Mucosa of gallbladder (tissue), 1 donor: ENCODE measurements around the gene BORCS5. TPM values are rescaled to one million over a fixed set of nuclear protein-coding genes. Genes with fewer than 3 reads are reported as not detected.

Experiments
- DNase-seq: peaks from one replicate; pipeline ENCODE4 v3.0.0-alpha.2; 2020; ENCODE audit warnings: low spot score
- total RNA-seq: library from RNA; stranded (reverse); gene quantifications from one replicate; pipeline ENCODE4 v1.2.1, GENCODE V29; 2021
- donor health status: DM: no; HTN: no; CAD: no.

BORCS5 gene
- total RNA-seq, 1 donor from 2014 or later = 14.2 TPM

DNA sequence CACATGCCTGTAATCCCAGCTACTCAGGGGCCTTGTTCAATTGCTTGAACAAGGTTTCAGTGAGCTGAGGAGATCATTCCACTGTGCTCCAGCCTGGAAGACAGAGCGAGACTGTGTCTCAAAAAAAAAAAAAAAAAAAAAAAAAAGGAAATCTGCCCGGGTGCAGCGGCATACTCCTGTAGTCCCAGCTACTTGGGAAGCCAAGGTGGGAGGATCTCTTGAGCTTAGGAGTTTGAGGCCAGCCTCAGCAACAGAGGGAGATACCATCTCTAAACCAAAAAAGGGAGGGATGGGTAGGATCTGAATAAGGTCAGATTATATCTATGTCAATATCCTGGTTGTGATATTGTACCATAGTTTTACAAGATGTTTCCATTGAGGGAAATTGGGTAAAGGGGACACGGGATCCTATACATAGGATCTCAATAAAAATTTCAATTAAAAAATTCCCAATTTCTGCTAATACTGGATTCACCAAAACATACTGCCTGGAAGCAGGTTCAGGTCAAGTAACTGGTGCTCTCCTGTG, 76.4 kb downstream of the BORCS5 start:
- DNase-seq = no peak

- no peak for DNase-seq
Observed at GRCh38 chr12:12436831-12437345, 80.0 kb downstream of the BORCS5 start.

- DNase-seq = no peak
Observed at GRCh38 chr12:12439636-12440035, 82.8 kb downstream of the BORCS5 start.

DNA sequence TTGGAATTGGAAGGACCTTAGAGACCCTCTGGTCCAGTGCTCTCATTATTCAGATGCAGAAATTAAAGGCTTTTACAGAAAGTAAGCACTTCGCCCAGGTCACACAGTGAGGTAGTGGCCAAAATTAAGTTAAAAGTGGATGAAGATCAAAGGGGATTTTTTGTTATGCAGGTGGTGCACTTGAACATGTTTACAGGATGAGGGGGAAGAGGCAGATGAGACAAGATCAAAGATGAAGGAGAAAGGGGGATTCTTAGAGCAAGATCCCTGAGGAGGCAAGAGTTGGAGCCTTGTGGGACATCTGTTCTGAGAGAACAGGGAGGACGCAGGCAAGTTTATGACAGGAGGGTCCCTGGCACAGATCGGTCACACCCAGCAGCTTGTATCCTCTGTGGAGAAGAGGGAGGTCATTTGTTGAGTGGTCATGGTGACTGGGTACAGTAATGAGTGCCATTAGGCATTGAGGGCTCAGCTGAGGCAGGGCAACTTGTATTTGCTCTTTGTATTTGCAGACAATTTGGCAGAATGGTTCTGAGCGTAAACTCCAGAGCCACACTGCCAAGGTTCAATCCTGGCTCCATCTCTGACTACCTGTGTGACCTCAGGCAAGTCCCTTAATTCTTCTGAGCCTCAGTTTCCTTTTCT, 84.0 kb downstream of the BORCS5 start:
- no peak for DNase-seq

- no peak for DNase-seq
Observed at GRCh38 chr12:12441429-12441807, 84.5 kb downstream of the BORCS5 start.

DNA sequence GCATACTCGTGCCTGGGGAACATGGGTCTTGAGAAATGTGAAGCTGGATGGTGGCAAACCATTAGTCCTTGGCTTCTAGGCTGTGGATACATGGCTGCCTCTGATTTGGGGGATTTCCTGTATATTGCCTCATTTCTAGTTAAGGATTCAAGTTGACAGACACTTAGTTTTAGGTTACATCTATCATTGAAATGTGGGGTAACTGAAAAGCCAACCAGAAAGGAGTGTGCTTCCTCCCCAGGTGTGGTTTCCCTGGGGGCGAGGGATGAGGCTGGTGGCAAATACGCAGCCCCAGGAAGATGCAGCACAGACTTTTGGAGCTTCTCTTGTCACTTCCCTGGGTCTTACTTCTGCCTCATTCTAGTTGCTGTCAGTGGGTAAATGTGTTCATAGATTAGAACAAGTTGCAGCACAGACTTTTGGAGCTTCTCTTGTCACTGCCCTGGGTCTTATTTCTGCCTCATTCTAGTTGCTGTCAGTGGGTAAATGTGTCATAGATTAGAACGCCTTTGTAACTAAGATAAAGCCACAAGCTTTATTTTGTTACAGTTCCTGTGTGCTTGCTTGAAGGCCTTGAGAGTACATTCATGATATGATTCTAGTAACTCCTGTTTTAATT, 85.1 kb downstream of the BORCS5 start:
- no peak for DNase-seq

DNA sequence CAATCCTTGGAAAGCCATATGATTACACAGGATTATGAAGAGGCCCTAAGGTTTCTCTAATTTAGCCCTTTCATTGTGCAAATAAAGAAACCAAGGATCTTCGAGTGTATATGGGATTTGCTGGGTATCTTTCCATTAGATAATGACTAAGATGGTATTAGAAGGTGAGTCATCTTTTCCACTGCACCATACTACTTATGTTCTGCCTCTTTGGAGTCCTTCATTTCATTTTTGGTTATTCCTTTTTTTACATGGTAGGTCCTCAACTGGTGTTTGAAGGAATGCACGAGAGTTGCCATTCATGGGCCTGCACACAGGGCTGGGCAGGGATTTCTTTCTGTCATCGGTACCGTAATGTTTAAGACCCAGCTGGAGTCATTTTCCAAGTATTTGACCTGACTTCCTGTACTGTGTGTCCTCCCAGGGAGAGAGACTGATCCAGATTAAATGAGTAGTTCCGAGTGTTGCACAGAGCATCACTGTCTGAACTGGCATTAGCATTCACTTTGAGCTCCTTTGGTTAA, 85.7 kb downstream of the BORCS5 start:
- no peak for DNase-seq

DNA sequence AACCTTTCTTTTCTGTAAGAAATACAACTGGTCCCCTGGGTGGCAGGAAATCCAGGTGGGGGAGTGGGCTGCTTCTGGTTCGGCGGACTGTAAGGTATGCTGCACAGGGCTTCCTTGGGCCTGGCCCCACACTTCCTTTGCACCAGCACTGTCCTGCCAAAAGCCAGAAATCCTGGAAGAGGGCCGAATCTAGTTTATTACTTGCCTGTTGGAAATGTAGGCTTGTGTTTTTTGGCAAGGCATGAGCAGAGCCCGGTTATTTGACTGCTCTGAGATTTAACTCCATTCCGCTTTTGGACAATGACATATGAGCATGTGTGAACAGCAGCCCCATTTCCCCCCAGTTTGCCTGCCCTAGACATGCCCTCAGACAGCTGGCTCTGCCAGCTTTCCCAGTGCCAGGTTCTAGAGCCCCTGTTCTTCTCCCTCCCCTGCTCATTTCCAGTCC, 86.6 kb downstream of the BORCS5 start:
- DNase-seq = no peak

DNA sequence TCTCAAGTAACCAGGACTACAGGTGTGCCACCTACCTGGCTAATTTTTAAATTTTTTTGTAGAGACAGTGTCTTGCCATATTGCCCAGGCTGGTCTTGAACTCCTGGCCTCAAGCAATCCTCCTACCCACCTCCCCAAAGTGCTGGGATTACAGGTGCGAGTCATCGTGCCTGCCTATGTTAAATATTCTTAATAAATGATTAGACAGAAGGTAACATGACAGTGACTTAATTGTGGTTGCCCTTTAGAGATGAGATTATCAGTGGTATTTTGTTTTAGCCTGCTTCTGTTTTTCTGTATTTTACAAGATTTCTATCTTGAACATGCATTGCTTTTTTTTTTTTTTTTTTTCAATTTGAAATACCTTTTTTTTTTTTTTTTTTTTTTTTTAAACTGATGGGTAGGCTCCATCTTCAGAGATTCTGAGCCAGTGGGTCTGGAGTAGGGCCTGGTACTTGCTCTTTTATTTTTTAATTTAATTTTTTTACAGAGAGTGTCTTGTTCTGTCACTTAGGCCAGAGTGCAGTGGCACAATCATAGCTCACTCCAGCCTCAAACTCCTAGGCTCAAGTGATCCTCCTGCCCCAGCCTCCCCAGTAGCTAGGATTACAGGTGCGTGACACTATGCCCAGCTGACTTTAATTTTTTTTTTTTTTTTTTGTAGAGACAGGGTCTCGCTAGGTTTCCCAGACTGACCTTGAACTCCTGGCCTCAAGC, 88.4 kb downstream of the BORCS5 start:
- no peak for DNase-seq

DNA sequence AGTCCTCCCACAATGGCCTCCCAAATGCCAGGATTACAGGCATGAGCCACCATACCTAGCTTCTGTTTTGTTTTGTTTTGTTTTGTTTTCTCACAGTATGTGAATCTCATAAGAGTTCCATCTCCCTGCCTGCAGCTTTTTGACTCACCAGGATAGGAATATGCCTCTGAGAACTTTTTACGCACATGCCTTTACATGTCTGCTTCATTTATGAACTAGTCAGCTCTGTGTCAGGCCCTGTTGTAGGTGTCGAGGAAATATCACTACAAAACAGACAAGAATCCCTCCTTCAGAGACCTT, 89.0 kb downstream of the BORCS5 start:
- no peak for DNase-seq

DNA sequence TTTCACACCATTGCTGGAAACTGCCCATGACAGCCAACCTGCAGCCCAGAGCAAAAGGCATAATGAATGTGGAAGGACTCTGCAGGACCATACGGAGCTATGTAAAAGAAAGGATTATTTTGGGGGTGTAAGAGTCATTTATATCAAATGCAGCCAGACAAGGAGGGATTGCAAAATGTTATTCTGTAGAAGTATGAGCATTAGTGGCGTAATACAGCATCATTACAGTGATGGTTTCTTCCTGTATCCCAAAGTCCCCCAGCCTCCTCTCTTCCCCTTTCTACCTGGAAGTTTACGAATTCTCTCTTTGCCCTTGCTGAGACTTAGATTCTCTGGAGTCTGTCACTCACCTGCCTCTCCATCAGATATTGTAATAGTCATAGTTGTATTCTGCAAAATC, 89.9 kb downstream of the BORCS5 start:
- DNase-seq = no peak

GRCh38 chr12:12447236-12447635, 90.4 kb downstream of the BORCS5 start:
- DNase-seq = no peak

GRCh38 chr12:12447837-12448236, 91.0 kb downstream of the BORCS5 start:
- no peak for DNase-seq

- peak; percentile 68 for DNase-seq
Observed at GRCh38 chr12:12449533-12450025, 92.7 kb downstream of the BORCS5 start.

DNA sequence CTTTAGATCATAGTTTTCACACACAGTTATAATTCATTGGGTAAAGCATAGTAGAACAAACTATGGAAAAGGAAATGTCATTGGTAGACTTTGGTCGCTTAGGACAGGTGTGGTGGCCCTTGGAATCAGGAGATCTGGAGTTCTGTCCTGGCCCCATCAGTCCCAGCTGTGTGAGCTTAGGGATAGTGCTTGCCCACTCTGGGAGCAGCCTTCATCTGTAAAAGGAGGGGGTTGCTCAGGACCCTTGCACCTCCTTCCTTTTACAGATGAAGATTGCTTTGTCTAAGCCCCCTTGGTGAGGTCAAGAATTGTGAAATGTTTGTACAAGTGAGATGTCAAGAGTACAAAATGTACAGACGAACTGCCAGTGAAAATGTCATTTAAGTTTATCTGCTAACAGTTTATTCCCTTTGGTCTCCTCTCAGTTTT, 93.2 kb downstream of the BORCS5 start:
- no peak for DNase-seq

DNA sequence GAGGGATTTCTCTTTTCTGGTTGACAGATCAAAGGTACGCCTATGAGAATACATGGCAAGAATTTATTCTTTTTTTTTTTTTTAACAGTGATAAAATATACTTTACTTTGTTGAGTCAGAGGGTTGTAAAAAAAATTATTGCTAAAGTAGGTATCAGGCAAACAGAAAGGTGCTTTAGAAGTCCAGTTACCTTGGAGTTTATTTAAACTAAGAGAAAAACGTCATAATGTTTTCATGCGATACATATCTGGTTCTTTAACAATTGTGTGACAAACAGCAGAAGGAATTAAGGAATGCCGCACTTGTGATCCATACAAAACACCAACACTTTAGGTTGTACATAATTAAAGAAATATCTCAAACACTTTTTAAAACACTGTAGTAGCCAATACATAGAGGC, 94.2 kb downstream of the BORCS5 start:
- no peak for DNase-seq

DNA sequence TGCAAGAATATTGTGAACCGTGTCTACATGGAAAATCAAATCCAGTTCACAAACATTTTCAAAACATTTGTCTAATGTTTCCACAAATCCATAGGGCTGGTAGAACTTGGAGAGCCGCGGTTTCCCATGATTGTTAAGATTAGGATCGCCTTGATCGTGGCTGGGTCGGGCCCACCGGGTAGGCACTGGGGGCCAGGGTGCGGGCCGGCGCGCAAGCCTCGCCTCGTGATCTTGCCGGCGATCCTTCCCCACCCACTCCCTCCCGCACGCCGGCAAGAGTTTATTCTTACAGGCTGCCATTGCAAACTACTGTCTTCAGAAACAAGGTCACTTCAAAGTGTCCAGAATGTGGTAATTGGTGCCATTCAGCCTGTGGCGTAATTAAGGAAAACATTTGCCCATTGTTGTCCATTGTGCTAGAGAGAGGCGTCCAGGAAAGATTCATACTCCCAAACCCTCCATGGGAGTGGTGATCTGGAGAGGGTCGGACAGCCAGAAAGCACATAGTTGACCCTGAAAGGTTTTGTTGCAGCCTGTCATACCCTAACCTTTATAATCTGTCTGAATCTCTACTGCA, 95.5 kb downstream of the BORCS5 start:
- no peak for DNase-seq

DNA sequence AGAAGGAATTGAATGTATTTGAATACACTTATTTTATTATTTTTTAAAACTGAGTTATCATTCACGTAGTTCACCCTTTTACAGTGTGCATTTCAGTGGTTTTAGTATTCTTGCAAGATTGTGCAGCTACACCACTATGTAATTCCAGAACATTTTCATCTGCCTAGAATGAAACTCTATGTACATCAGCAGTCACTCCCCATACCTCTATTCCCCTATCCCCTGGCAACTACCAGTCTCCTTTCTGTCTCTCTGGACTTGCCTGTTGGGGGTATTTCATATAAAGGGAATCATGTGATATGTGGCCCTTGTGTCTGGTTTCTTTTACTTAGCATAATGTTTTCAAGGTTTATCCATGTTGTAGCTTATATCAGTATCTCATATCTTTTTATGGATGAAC, 96.8 kb downstream of the BORCS5 start:
- no peak for DNase-seq

- DNase-seq = no peak
Observed at GRCh38 chr12:12454315-12454714, 97.4 kb downstream of the BORCS5 start.

DNA sequence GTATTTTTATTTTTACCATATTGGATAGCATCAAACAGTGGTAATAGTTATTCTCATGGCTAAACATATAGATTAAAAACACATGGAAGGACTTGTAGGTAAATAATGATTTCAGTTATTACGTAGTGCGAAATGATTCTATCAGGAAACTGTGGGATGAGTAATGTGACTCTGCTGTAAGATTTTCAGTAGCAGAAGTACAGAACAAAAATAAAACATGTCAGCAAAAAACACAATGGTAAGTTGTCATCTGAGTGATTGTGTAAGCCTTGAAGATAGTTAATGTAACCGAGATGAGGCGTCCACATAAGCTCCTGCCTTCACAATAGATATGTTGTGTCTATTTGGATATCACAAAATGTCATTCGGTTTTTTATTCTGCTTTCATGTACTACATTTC, 99.8 kb downstream of the BORCS5 start:
- no peak for DNase-seq

DNA sequence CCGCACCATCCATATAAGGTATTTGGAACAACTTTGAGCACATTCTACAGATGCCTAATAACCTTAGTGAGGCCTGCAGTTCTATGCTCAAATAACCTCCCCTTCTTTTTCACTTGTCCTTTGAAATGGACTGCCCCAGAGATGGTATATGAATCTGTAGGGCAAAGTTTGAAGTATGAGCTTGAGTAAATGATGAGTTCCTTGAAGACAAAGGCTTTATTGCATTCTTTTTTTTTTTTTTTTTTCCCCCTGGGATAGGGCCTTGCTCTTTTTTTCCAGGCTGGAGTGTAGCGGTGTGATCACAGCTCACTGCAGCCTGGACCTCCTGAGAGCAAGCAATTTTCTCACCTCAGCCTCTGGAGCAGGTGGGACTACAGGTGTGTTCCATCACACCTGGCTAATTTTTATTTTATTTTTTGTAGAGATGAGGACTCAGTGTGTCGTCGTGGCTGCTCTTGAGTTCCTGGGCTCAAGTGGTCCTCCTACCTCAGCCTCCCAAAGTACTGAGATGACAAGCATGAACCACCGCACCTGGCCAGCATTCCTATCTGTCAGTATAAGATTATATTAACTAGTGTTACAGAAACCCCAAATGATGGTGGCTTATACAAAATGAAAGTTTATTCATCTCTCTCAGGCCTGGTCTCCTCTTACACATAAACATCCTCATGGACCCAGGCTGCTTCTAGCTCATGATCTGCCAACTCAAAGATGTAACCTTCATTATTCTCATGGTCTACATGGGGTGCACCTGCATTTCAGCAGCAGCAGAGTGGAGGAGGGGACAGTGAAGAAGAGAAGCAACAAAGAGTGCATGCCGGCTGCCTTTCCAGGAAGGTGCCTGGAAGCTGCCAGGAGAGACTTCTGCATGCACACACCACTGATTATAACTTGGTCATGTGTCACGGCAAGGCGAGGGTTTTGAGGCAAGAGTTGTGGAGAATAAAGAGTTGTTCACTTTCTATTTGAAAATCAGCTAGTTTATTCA, 104.4 kb downstream of the BORCS5 start:
- no peak for DNase-seq
